Measurements from ENCODE around the gene PREX1. TPM values are rescaled to one million over a fixed set of nuclear protein-coding genes. Genes with fewer than 3 reads are reported as not detected.

The PREX1 gene
- total RNA-seq, 1 donor from 2014 or later, result 11.2 TPM

GRCh38 chr20:48581167-48581566, 246.6 kb downstream of the PREX1 start:
- peaks cover 48% of the 10 kb centered on the region for H3K27me3 ChIP-seq (ENCODE audit: low read depth)
- no peak overlapping the region for H3K4me3 ChIP-seq
- intact Hi-C loops (cut with micrococcal nuclease), result no loop called here
- no peaks in the 10 kb centered on the region for H3K36me3 ChIP-seq
- TF ChIP-seq CTCF (IDR thresholded peaks at IDR 0.05; ENCODE audit: borderline replicate concordance), result no peak
- H3K9me3 ChIP-seq (replicated peaks), result no peaks in the 10 kb centered on the region
- no peak for DNase-seq
- H3K4me1 ChIP-seq, result peaks cover 22% of the 10 kb centered on the region
- no peak overlapping the region for H3K27ac ChIP-seq (replicated peaks)

- Histone ChIP-seq H3K4me3 (no peak overlapping the region), H3K27me3 (ENCODE audit: low read depth) (peaks cover 31% of the 10 kb centered on the region), H3K4me1 (peaks cover 6% of the 10 kb centered on the region), H3K9me3 (replicated peaks) (no peaks in the 10 kb centered on the region), H3K36me3 (no peaks in the 10 kb centered on the region), H3K27ac (replicated peaks) (no peak overlapping the region)
- no peak for DNase-seq
- intact Hi-C loops (cut with micrococcal nuclease), result no loop called here
- TF ChIP-seq CTCF (IDR thresholded peaks at IDR 0.05; ENCODE audit: borderline replicate concordance), result no peak
Measured at GRCh38 chr20:48578397-48579098, 249.3 kb downstream of the PREX1 start.

- intact Hi-C loops (cut with micrococcal nuclease), result no loop called here
- Histone ChIP-seq H3K9me3 (replicated peaks) (no peaks in the 10 kb centered on the region), H3K27ac (replicated peaks) (no peak overlapping the region), H3K27me3 (ENCODE audit: low read depth) (peaks cover 26% of the 10 kb centered on the region), H3K4me3 (no peak overlapping the region), H3K36me3 (no peaks in the 10 kb centered on the region), H3K4me1 (peaks cover 6% of the 10 kb centered on the region)
- TF ChIP-seq CTCF (IDR thresholded peaks at IDR 0.05; ENCODE audit: borderline replicate concordance), result no peak
- no peak for DNase-seq
Measured at GRCh38 chr20:48577557-48577956, 250.2 kb downstream of the PREX1 start.

- H3K4me3 ChIP-seq, result no peak overlapping the region
- intact Hi-C loops (cut with micrococcal nuclease), result no loop called here
Measured at GRCh38 chr20:48574383-48574782, 253.4 kb downstream of the PREX1 start.

More at GRCh38 chr20:48574383-48574782, 253.4 kb downstream of the PREX1 start:
- no peak overlapping the region for H3K27ac ChIP-seq (replicated peaks)
- DNase-seq, result no peak
- no peaks in the 10 kb centered on the region for H3K9me3 ChIP-seq (replicated peaks)
- H3K36me3 ChIP-seq, result no peaks in the 10 kb centered on the region
- no peak for TF ChIP-seq CTCF (IDR thresholded peaks at IDR 0.05; ENCODE audit: borderline replicate concordance)
- H3K4me1 ChIP-seq, result no peaks in the 10 kb centered on the region
- peaks cover 21% of the 10 kb centered on the region for H3K27me3 ChIP-seq (ENCODE audit: low read depth)

Other genes starting within 250 kb of the PREX1 start
- 45.1 TPM for gene ARFGEF2, start 93.7 kb upstream of the PREX1 start, total RNA-seq
- gene CSE1L, start 218.3 kb upstream of the PREX1 start, total RNA-seq, result 38.2 TPM